Measurements from ENCODE around the gene TXNDC8. TPM values are rescaled to one million over a fixed set of nuclear protein-coding genes. Genes with fewer than 3 reads are reported as not detected.

The TXNDC8 gene
- total and polyA plus RNA-seq, 2 donors, result 0.02 TPM; not detected in 1

DNA sequence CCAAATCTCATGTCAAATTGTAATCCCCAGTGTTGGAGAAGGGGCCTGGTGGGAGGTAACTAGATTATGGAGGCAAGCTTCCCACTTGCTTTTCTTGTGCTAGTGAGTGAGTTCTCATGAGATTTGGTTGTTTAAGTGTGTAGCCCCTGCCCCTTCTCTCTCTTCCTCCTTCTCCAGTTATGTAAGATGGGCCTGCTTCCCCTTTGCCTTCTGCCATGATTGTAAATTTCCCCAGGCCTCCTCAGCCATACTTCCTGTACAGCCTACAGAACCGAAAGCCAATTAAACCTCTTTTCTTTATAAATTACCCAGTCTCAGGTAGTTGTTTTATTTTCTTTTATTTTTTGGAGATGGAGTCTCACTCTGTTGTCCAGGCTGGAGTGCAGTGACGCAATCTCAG is 18.2 kb upstream of the TXNDC8 start:
- no peak for DNase-seq (ENCODE audit: low read depth in 6 of 9, low spot score in 9 of 9)

DNA sequence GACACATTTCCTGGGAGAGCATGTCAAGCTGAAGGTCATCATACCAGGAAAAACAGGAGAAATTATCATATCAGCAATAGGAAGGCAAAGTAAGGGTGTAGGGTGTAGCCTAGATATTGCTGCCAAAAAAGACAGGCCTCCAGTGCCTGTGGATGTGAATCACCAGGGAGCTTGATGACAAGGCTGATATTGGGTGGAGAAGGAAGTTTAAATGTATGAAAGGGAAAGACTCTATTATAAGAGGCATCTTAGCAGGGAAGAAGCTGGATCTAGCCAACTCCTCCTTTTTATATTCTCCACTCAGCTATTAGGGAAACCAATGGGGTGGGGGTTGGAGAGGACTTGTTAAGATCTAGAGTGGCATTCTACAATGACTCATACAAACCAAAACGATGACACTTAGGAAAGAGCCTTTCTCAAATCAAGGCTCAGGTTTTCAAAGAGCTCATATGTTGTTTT is 13.4 kb upstream of the TXNDC8 start:
- Histone ChIP-seq H3K9me3 (ENCODE audit: control insufficient read depth in 2 of 2, insufficient read depth in 1 of 2, low read length in 1 of 2) (no peaks in the 10 kb centered on the region), H3K4me3 (ENCODE audit: low read length in 2 of 2) (no peak overlapping the region), H3K27ac (ENCODE audit: low read depth in 1 of 2, low read length in 1 of 2) (no peak overlapping the region), H3K27me3 (ENCODE audit: control insufficient read depth in 2 of 2, insufficient read depth in 1 of 2, low read length in 1 of 2) (no peaks in the 10 kb centered on the region), H3K36me3 (ENCODE audit: control insufficient read depth in 2 of 2, insufficient read depth in 2 of 2, low read length in 1 of 2) (no peaks in the 10 kb centered on the region), H3K4me1 (ENCODE audit: control insufficient read depth in 2 of 2, insufficient read depth in 2 of 2, low read length in 2 of 2) (no peaks in the 10 kb centered on the region)
- WGBS, result 74% methylated on average over 1 of the region's 1 CpG
- DNase-seq (ENCODE audit: low read depth in 6 of 9, low spot score in 9 of 9), result no peak

More for the DNA sequence above, 18.2 kb upstream of the TXNDC8 start:
- Histone ChIP-seq H3K4me1 (ENCODE audit: control insufficient read depth in 2 of 2, insufficient read depth in 2 of 2, low read length in 2 of 2) (no peaks in the 10 kb centered on the region), H3K4me3 (ENCODE audit: low read length in 2 of 2) (no peak overlapping the region), H3K36me3 (ENCODE audit: control insufficient read depth in 2 of 2, insufficient read depth in 2 of 2, low read length in 1 of 2) (no peaks in the 10 kb centered on the region), H3K27me3 (ENCODE audit: control insufficient read depth in 2 of 2, insufficient read depth in 1 of 2, low read length in 1 of 2) (no peaks in the 10 kb centered on the region), H3K9me3 (ENCODE audit: control insufficient read depth in 2 of 2, insufficient read depth in 1 of 2, low read length in 1 of 2) (no peaks in the 10 kb centered on the region), H3K27ac (ENCODE audit: low read depth in 1 of 2, low read length in 1 of 2) (no peak overlapping the region)
- 96% methylated on average over 2 of the region's 2 CpGs for WGBS

GRCh38 chr9:110346325-110346724 is 8.7 kb upstream of the TXNDC8 start:
- H3K27ac ChIP-seq (ENCODE audit: low read depth in 1 of 2, low read length in 1 of 2), result no peak overlapping the region
- H3K4me3 ChIP-seq (ENCODE audit: low read length in 2 of 2), result no peak overlapping the region
- H3K4me1 ChIP-seq (ENCODE audit: control insufficient read depth in 2 of 2, insufficient read depth in 2 of 2, low read length in 2 of 2), result no peaks in the 10 kb centered on the region
- DNase-seq (ENCODE audit: low read depth in 6 of 9, low spot score in 9 of 9), result no peak
- 62% methylated on average over 3 of the region's 3 CpGs for WGBS
- H3K9me3 ChIP-seq (ENCODE audit: control insufficient read depth in 2 of 2, insufficient read depth in 1 of 2, low read length in 1 of 2), result no peaks in the 10 kb centered on the region
- H3K36me3 ChIP-seq (ENCODE audit: control insufficient read depth in 2 of 2, insufficient read depth in 2 of 2, low read length in 1 of 2), result no peaks in the 10 kb centered on the region
- H3K27me3 ChIP-seq (ENCODE audit: control insufficient read depth in 2 of 2, insufficient read depth in 1 of 2, low read length in 1 of 2), result no peaks in the 10 kb centered on the region

GRCh38 chr9:110344821-110345220 is 7.2 kb upstream of the TXNDC8 start:
- WGBS, result 98% methylated on average over 6 of the region's 6 CpGs
- H3K27ac ChIP-seq (ENCODE audit: low read depth in 1 of 2, low read length in 1 of 2), result no peak overlapping the region
- H3K36me3 ChIP-seq (ENCODE audit: control insufficient read depth in 2 of 2, insufficient read depth in 2 of 2, low read length in 1 of 2), result no peaks in the 10 kb centered on the region
- no peak for DNase-seq (ENCODE audit: low read depth in 6 of 9, low spot score in 9 of 9)
- H3K4me3 ChIP-seq (ENCODE audit: low read length in 2 of 2), result no peak overlapping the region
- H3K9me3 ChIP-seq (ENCODE audit: control insufficient read depth in 2 of 2, insufficient read depth in 1 of 2, low read length in 1 of 2), result no peaks in the 10 kb centered on the region
- H3K4me1 ChIP-seq (ENCODE audit: control insufficient read depth in 2 of 2, insufficient read depth in 2 of 2, low read length in 2 of 2), result no peaks in the 10 kb centered on the region
- H3K27me3 ChIP-seq (ENCODE audit: control insufficient read depth in 2 of 2, insufficient read depth in 1 of 2, low read length in 1 of 2), result no peaks in the 10 kb centered on the region

GRCh38 chr9:110343551-110343950 is 5.9 kb upstream of the TXNDC8 start:
- H3K4me1 ChIP-seq (ENCODE audit: control insufficient read depth in 2 of 2, insufficient read depth in 2 of 2, low read length in 2 of 2), result no peaks in the 10 kb centered on the region
- no peak for DNase-seq (ENCODE audit: low read depth in 6 of 9, low spot score in 9 of 9)
- 98% methylated on average over 5 of the region's 5 CpGs for WGBS
- no peaks in the 10 kb centered on the region for H3K36me3 ChIP-seq (ENCODE audit: control insufficient read depth in 2 of 2, insufficient read depth in 2 of 2, low read length in 1 of 2)
- no peaks in the 10 kb centered on the region for H3K27me3 ChIP-seq (ENCODE audit: control insufficient read depth in 2 of 2, insufficient read depth in 1 of 2, low read length in 1 of 2)
- H3K9me3 ChIP-seq (ENCODE audit: control insufficient read depth in 2 of 2, insufficient read depth in 1 of 2, low read length in 1 of 2), result no peaks in the 10 kb centered on the region
- no peak overlapping the region for H3K4me3 ChIP-seq (ENCODE audit: low read length in 2 of 2)
- no peak overlapping the region for H3K27ac ChIP-seq (ENCODE audit: low read depth in 1 of 2, low read length in 1 of 2)

DNA sequence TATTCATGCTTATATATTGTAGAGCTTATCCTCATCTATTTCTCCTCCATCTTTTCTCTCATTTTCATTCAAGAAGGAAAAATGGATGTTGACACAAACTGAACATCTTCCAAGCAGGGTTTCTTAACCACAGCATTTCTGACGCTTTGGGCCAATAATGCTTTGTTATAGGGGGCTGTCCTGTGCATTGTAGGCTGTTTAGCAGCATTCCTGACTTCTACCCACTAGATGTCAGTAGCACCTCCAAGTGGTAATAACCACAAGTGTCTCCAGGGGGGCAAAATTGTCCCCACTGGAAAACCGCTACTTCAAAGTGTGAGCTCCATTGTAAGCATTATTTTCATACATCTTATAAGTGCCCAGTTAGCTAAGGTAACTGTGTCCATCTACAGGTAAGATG is 2.6 kb upstream of the TXNDC8 start:
- H3K4me1 ChIP-seq (ENCODE audit: control insufficient read depth in 2 of 2, insufficient read depth in 2 of 2, low read length in 2 of 2), result no peaks in the 10 kb centered on the region
- peak in 3 of 9 donors; percentile 14 to 36 (median 18) for DNase-seq (ENCODE audit: low read depth in 6 of 9, low spot score in 9 of 9)
- no peak overlapping the region for H3K4me3 ChIP-seq (ENCODE audit: low read length in 2 of 2)
- no peaks in the 10 kb centered on the region for H3K27me3 ChIP-seq (ENCODE audit: control insufficient read depth in 2 of 2, insufficient read depth in 1 of 2, low read length in 1 of 2)
- WGBS, result 58% methylated on average over 2 of the region's 2 CpGs
- H3K9me3 ChIP-seq (ENCODE audit: control insufficient read depth in 2 of 2, insufficient read depth in 1 of 2, low read length in 1 of 2), result no peaks in the 10 kb centered on the region
- H3K27ac ChIP-seq (ENCODE audit: low read depth in 1 of 2, low read length in 1 of 2), result no peak overlapping the region
- H3K36me3 ChIP-seq (ENCODE audit: control insufficient read depth in 2 of 2, insufficient read depth in 2 of 2, low read length in 1 of 2), result no peaks in the 10 kb centered on the region

- Histone ChIP-seq H3K27me3 (ENCODE audit: control insufficient read depth in 2 of 2, insufficient read depth in 1 of 2, low read length in 1 of 2) (no peaks in the 10 kb centered on the region), H3K4me3 (ENCODE audit: low read length in 2 of 2) (no peak overlapping the region), H3K4me1 (ENCODE audit: control insufficient read depth in 2 of 2, insufficient read depth in 2 of 2, low read length in 2 of 2) (no peaks in the 10 kb centered on the region), H3K9me3 (ENCODE audit: control insufficient read depth in 2 of 2, insufficient read depth in 1 of 2, low read length in 1 of 2) (no peaks in the 10 kb centered on the region), H3K27ac (ENCODE audit: low read depth in 1 of 2, low read length in 1 of 2) (no peak overlapping the region), H3K36me3 (ENCODE audit: control insufficient read depth in 2 of 2, insufficient read depth in 2 of 2, low read length in 1 of 2) (no peaks in the 10 kb centered on the region)
- 97% methylated on average over 1 of the region's 1 CpG for WGBS
- no peak for DNase-seq (ENCODE audit: low read depth in 6 of 9, low spot score in 9 of 9)
Measured at GRCh38 chr9:110338143-110338542, 480 bp upstream of the TXNDC8 start.

DNA sequence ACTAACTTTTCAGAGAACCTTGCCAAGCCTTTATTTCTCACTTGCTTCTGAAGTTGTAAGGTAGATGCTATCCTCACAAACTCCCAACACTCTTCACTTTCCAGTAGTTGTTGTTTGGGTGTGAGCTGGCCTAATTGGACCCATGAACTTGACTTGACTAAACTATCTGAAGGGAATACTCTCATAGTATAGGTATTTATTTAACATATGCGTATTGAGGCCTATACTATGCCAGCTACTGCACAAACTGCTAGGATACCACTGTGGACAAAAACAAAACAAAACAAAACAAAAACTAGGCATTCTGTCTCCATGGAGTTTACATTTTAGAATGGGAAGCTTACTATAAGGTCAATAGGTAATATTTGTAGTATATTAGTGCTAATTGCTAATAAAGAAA is 1.3 kb downstream of the TXNDC8 start:
- Histone ChIP-seq H3K4me1 (ENCODE audit: control insufficient read depth in 2 of 2, insufficient read depth in 2 of 2, low read length in 2 of 2) (no peaks in the 10 kb centered on the region), H3K27me3 (ENCODE audit: control insufficient read depth in 2 of 2, insufficient read depth in 1 of 2, low read length in 1 of 2) (no peaks in the 10 kb centered on the region), H3K9me3 (ENCODE audit: control insufficient read depth in 2 of 2, insufficient read depth in 1 of 2, low read length in 1 of 2) (no peaks in the 10 kb centered on the region), H3K36me3 (ENCODE audit: control insufficient read depth in 2 of 2, insufficient read depth in 2 of 2, low read length in 1 of 2) (no peaks in the 10 kb centered on the region), H3K4me3 (ENCODE audit: low read length in 2 of 2) (no peak overlapping the region), H3K27ac (ENCODE audit: low read depth in 1 of 2, low read length in 1 of 2) (no peak overlapping the region)
- WGBS, result 99% methylated on average over 1 of the region's 1 CpG
- no peak for DNase-seq (ENCODE audit: low read depth in 6 of 9, low spot score in 9 of 9)

DNA sequence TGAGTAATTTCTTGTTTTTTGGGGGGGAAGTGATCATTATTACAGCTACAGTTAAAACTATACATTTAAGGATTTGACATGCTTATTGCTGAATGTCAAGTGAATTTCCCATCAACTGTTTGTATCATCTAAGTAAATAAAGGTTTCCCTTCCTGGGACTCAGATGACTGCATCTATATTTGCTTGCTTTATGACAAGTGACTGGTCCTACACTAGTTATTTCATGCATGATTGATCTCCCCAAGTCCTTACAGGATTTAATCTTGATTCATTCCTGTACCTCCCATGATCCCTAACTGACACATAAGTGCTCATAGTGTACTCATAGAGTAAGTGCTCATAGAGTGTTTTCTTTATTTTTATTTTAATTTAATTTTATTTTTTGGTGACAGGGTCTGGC is 2.8 kb downstream of the TXNDC8 start:
- H3K27me3 ChIP-seq (ENCODE audit: control insufficient read depth in 2 of 2, insufficient read depth in 1 of 2, low read length in 1 of 2), result no peaks in the 10 kb centered on the region
- peaks cover under 1 to 1% of the 10 kb centered on the region in 2 donors for H3K4me1 ChIP-seq (ENCODE audit: control insufficient read depth in 2 of 2, insufficient read depth in 2 of 2, low read length in 2 of 2)
- no peak overlapping the region for H3K27ac ChIP-seq (ENCODE audit: low read depth in 1 of 2, low read length in 1 of 2)
- DNase-seq (ENCODE audit: low read depth in 6 of 9, low spot score in 9 of 9), result no peak
- H3K4me3 ChIP-seq (ENCODE audit: low read length in 2 of 2), result no peak overlapping the region
- no peaks in the 10 kb centered on the region for H3K9me3 ChIP-seq (ENCODE audit: control insufficient read depth in 2 of 2, insufficient read depth in 1 of 2, low read length in 1 of 2)
- no peaks in the 10 kb centered on the region for H3K36me3 ChIP-seq (ENCODE audit: control insufficient read depth in 2 of 2, insufficient read depth in 2 of 2, low read length in 1 of 2)

GRCh38 chr9:110334183-110334582 is 3.5 kb downstream of the TXNDC8 start:
- Histone ChIP-seq H3K9me3 (ENCODE audit: control insufficient read depth in 2 of 2, insufficient read depth in 1 of 2, low read length in 1 of 2) (no peaks in the 10 kb centered on the region), H3K27me3 (ENCODE audit: control insufficient read depth in 2 of 2, insufficient read depth in 1 of 2, low read length in 1 of 2) (no peaks in the 10 kb centered on the region), H3K36me3 (ENCODE audit: control insufficient read depth in 2 of 2, insufficient read depth in 2 of 2, low read length in 1 of 2) (no peaks in the 10 kb centered on the region), H3K4me3 (ENCODE audit: low read length in 2 of 2) (no peak overlapping the region), H3K4me1 (ENCODE audit: control insufficient read depth in 2 of 2, insufficient read depth in 2 of 2, low read length in 2 of 2) (peaks cover 4 to 5% of the 10 kb centered on the region in 2 donors), H3K27ac (ENCODE audit: low read depth in 1 of 2, low read length in 1 of 2) (no peak overlapping the region)
- no peak for DNase-seq (ENCODE audit: low read depth in 6 of 9, low spot score in 9 of 9)
- 30% methylated on average over 4 of the region's 4 CpGs for WGBS

Measured in thymus (tissue), 11 donors.